ENCODE results near the gene ITPR3.

GRCh38 chr6:33609528-33609927 lies 11.6 kb upstream of the ITPR3 start:
- TF ChIP-seq CTCF (IDR thresholded peaks at IDR 0.05) (no peak), POLR2AphosphoS5 (IDR thresholded peaks at IDR 0.05) (no peak)
